ENCODE results near the gene MED25.

DNA sequence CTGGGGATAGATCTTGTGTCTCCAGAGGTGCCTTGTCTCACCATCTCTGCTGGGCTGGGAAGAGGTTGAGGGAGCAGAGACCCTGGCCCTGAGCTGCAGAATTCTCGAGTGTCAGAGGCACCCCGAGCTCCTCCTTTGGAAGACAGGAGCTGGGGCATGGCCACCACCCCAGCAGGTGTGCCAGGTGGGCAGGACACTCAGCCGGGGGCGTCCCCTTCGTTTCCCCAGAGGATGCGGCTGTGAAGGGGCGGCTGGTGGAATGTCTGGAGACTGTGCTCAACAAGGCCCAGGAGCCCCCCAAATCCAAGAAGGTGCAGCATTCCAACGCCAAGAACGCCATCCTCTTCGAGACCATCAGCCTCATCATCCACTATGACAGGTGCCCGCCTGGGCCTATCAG, 19.5 kb upstream of the MED25 start:
- no peak for TF ChIP-seq SP1 (IDR thresholded peaks at IDR 0.05)
- no peak for TF ChIP-seq FOXA1 (IDR thresholded peaks at IDR 0.05)
- no peak for TF ChIP-seq SUZ12 (IDR thresholded peaks at IDR 0.05)
- no peak for TF ChIP-seq CTBP1 (IDR thresholded peaks at IDR 0.05; ENCODE audit: borderline replicate concordance)
- TF ChIP-seq BHLHE40 (IDR thresholded peaks at IDR 0.05; ENCODE audit: borderline replicate concordance) = no peak
